Measurements from ENCODE around the gene SAP25.

Gene SAP25

GRCh38 chr7:100595188-100595587, 21.5 kb upstream of the SAP25 start:
- DNase-seq (ENCODE audit: low read depth in 3 of 3) = no peak

GRCh38 chr7:100591596-100591995, 17.9 kb upstream of the SAP25 start:
- DNase-seq (ENCODE audit: low read depth in 3 of 3) = no peak

- no peak for DNase-seq (ENCODE audit: low read depth in 3 of 3)
Measured at GRCh38 chr7:100590077-100590737, 16.5 kb upstream of the SAP25 start.

GRCh38 chr7:100589341-100589947, 15.7 kb upstream of the SAP25 start:
- DNase-seq (ENCODE audit: low read depth in 3 of 3) = no peak

GRCh38 chr7:100588438-100588837, 14.7 kb upstream of the SAP25 start:
- DNase-seq (ENCODE audit: low read depth in 3 of 3) = no peak

GRCh38 chr7:100586266-100587025, 12.7 kb upstream of the SAP25 start, which contains the start of gene FBXO24:
Gene FBXO24 (plus strand): TSS chr7:100586328. CDS start chr7:100586626, 298 bp downstream.
- DNase-seq (ENCODE audit: low read depth in 3 of 3) = peak; percentile 93 to 99 (median 98)

GRCh38 chr7:100585511-100586265, 12.0 kb upstream of the SAP25 start, which contains the start of gene LRCH4:
Gene LRCH4 (minus strand): TSS chr7:100586129. CDS start chr7:100586100, 29 bp downstream.
- DNase-seq (ENCODE audit: low read depth in 3 of 3) = peak in 1 of 3 experiments; percentile 42

- no peak for DNase-seq (ENCODE audit: low read depth in 3 of 3)
Measured at GRCh38 chr7:100584683-100585510, 11.2 kb upstream of the SAP25 start.

- no peak for DNase-seq (ENCODE audit: low read depth in 3 of 3)
Measured at GRCh38 chr7:100584054-100584682, 10.5 kb upstream of the SAP25 start.

- peak in 1 of 3 experiments; percentile 29 for DNase-seq (ENCODE audit: low read depth in 3 of 3)
Measured at GRCh38 chr7:100583132-100584053, 9.7 kb upstream of the SAP25 start.

- DNase-seq (ENCODE audit: low read depth in 3 of 3) = no peak
Measured at GRCh38 chr7:100582650-100583049, 8.9 kb upstream of the SAP25 start.

- no peak for DNase-seq (ENCODE audit: low read depth in 3 of 3)
Measured at GRCh38 chr7:100582041-100582579, 8.4 kb upstream of the SAP25 start.

- no peak for DNase-seq (ENCODE audit: low read depth in 3 of 3)
Measured at GRCh38 chr7:100580466-100581283, 7.0 kb upstream of the SAP25 start.

GRCh38 chr7:100578246-100579183, 4.8 kb upstream of the SAP25 start:
- DNase-seq (ENCODE audit: low read depth in 3 of 3) = no peak

GRCh38 chr7:100577507-100577906, 3.8 kb upstream of the SAP25 start:
- DNase-seq (ENCODE audit: low read depth in 3 of 3) = no peak

GRCh38 chr7:100577103-100577502, 3.4 kb upstream of the SAP25 start:
- DNase-seq (ENCODE audit: low read depth in 3 of 3) = no peak

- DNase-seq (ENCODE audit: low read depth in 3 of 3) = no peak
Measured at GRCh38 chr7:100576384-100576993, 2.8 kb upstream of the SAP25 start.

Data from stimulated activated CD4-positive, alpha-beta T cell treated with anti-CD3 and anti-CD28 coated beads, TNF-alpha, amount 100 ng/mL, for 4 hours (primary cell).